IPS DF 4.7 (cell line): ENCODE results near the gene PLP1.
"Not testable (repeated sequence)": the region's sequence is repeated elsewhere in the genome, so short reads cannot be mapped to it uniquely, and the experiment has no call there.

Source experiments
- DNase-seq: peaks from one replicate; pipeline ENCODE4 v3.0.0-alpha.2; 2013; ENCODE audit warnings: low spot score; ENCODE audit errors: extremely low read depth

Gene PLP1

GRCh38 chrX:103780336-103781061 lies 3.9 kb downstream of the PLP1 start:
- no peak for DNase-seq

- DNase-seq, result no peak
These were observed 4.4 kb downstream of the PLP1 start for GRCh38 chrX:103781062-103781402.

GRCh38 chrX:103781706-103782105 lies 5.1 kb downstream of the PLP1 start:
- no peak for DNase-seq

- DNase-seq, result no peak
These were observed 6.0 kb downstream of the PLP1 start for GRCh38 chrX:103782640-103783039.

- no peak for DNase-seq
These were observed 6.6 kb downstream of the PLP1 start for GRCh38 chrX:103783196-103783595.

DNA sequence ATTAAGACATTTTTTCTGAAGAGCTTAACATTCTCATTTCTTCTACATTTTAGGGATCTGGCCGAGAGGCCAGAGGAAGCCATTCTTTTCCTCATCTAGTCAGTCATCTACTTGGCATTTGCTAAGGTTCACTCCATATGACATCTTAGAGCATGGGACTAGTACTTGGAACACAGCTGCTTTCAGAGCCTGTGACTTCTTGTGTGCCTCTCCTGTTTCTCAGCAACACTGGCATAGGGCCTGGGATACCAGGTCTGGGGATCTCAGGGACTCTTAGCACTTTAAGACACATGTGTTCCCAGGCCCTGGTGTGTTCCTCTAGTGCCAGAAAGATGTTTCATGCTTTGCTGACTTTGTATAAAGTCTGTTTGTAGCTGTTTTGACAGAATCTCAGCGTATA lies 7.3 kb downstream of the PLP1 start:
- no peak for DNase-seq

- no peak for DNase-seq
These were observed 12.4 kb downstream of the PLP1 start for GRCh38 chrX:103789004-103789403.

DNA sequence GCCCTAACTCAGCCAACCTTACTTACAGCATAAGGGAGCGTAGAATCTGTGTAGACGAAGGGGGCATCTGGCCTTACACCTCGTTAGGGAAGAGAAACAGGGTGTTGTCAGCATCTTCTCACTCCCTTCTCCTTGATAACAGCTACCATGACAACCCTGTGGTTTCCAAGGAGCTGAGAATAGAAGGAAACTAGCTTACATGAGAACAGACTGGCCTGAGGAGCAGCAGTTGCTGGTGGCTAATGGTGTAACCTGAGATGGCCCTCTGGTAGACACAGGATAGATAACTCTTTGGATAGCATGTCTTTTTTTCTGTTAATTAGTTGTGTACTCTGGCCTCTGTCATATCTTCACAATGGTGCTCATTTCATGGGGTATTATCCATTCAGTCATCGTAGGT lies 14.6 kb downstream of the PLP1 start:
- no peak for DNase-seq

GRCh38 chrX:103791826-103792485 lies 15.3 kb downstream of the PLP1 start:
- DNase-seq, result no peak

- DNase-seq, result no peak
These were observed 16.4 kb downstream of the PLP1 start for GRCh38 chrX:103792916-103793544.

- DNase-seq, result no peak
These were observed 16.9 kb downstream of the PLP1 start for GRCh38 chrX:103793545-103793940.

DNA sequence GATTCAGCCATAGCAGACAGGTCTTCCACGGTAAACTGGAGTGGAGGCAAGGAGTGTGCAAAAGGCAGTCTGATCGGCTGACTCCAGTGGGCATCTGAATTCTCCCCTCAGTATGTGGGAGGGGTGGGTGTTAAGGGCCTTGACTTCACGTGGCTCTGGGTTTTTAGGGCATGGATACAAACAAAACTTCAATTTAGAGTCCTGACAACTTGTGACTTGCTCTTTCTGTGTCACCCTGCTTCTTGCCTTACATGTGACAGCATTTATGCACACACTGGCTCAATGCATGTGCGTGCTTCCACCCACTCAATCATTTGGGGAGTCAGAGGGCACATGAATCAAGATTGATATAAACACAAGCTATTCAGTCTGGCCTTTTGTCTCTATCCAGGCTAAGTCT lies 17.5 kb downstream of the PLP1 start:
- no peak for DNase-seq

GRCh38 chrX:103797691-103798090 lies 21.1 kb downstream of the PLP1 start:
- no peak for DNase-seq

DNA sequence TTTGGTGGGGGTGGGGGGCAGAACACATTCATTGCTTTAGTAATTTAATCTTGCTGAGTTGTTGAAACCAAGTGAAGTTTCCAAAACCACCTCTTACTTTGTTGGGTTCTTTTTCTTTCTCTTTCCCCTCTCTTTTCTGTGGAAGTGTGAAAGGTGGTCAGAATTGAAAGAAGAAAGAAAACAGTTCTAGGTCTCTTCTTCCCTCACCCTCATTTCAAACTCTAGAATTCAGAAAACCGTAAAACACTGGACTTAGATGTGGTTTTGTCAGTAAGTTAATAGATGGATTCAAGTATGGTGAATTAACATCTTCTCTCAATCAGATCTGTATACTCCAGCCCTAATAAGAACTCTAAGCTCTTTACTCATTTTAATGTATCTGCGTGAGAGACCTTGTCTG lies 23.7 kb downstream of the PLP1 start:
- no peak for DNase-seq

DNA sequence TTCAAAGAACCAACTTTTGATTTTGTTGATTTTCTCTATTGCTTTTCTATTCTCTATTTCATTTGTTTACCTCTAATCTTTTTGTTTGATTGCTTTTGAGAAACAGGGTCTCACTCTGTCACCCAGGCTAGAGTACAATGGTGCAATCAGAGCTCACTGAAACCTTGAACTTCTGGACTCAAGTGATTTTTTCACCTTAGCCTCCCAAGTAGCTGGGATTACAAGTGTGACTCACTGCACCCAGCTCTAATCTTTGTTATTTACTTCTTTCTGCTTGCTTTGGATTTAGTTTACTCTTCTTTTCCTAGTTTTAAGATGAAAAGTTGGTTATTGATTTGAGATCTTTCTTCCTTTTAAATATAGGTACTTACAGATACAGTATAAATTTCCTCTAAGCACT lies 29.2 kb downstream of the PLP1 start:
- no peak for DNase-seq

GRCh38 chrX:103806862-103807474 lies 30.3 kb downstream of the PLP1 start:
- DNase-seq, result no peak

DNA sequence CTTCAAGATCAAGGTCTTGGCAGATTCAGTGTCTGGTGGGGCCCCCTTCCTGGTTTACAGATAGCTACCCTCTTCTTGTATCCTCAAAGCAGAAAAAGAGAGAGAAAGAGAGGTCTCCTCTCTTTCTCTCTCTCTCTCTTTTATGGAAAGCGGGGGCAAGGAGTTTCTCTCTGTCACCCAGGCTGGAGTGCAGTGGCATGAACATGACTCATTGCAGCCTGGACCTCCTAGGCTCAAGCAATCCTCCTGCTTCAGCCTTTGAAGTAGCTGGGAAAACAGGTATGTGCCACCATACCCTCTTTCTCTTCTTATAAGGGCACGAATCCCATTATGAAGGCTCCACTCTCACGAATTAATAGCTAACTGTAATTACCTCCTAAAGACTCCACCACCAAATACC lies 35.2 kb downstream of the PLP1 start:
- DNase-seq, result no peak

- not testable (repeated sequence) for DNase-seq
These were observed 40.5 kb downstream of the PLP1 start for GRCh38 chrX:103817101-103817500.

- no peak for DNase-seq
These were observed 40.9 kb downstream of the PLP1 start for GRCh38 chrX:103817502-103817901.

- no peak for DNase-seq
These were observed 42.4 kb downstream of the PLP1 start for GRCh38 chrX:103818842-103819619.

GRCh38 chrX:103820802-103821201 lies 44.2 kb downstream of the PLP1 start:
- not testable (repeated sequence) for DNase-seq

DNA sequence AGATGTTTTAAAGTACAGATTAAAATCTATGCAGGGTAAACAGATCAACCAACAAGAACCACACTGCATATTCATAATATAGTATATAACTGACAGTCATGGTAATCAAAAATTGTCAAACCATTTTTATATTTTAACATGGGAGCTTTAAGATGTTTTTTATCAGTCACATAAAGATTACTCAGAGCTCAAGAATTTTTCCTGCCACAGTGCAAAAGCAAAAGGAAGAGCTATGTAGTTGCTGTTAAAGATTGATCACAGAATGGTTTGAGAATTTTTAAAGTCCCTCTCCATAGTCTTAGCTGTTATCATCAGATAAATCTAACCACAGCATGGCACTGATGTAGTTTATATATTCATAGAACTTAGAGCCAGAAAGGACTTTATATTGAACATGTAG lies 47.0 kb downstream of the PLP1 start:
- no peak for DNase-seq
